Fibroblast of pulmonary artery (primary cell): ENCODE data around the gene METTL16.

ENCODE experiments used
- DNase-seq: peaks from one replicate; pipeline ENCODE4 v3.0.0-alpha.2; 2010; ENCODE audit warnings: low read depth
- H3K4me3 ChIP-seq: replicated peaks from 2 replicates; pipeline ENCODE4 v1.5.1; 2011; ENCODE audit warnings: low read depth, mild to moderate bottlenecking, control low read depth, low read length, moderate library complexity
- CTCF ChIP-seq: IDR thresholded peaks from 2 replicates; pipeline ENCODE4 v1.5.1; 2011; ENCODE audit warnings: mild to moderate bottlenecking, control low read depth, low read length, inconsistent platforms; ENCODE audit errors: missing control alignments

The METTL16 gene

GRCh38 chr17:2400474-2400866 is 111.2 kb downstream of the METTL16 start:
- peak overlapping the region; percentile 97 for H3K4me3 ChIP-seq
- DNase-seq: peak; percentile 40
- TF ChIP-seq CTCF: no peak

- H3K4me3 ChIP-seq: peak overlapping the region; percentile 97
- DNase-seq: peak; percentile 97
- no peak for TF ChIP-seq CTCF
Measured at GRCh38 chr17:2399572-2400473, 111.9 kb downstream of the METTL16 start.

- H3K4me3 ChIP-seq: peak overlapping the region; percentile 97
- no peak for TF ChIP-seq CTCF
- DNase-seq: peak; percentile 83
Measured at GRCh38 chr17:2398655-2399571, 112.8 kb downstream of the METTL16 start.

GRCh38 chr17:2398182-2398581 is 113.5 kb downstream of the METTL16 start:
- peak overlapping the region; percentile 39 for H3K4me3 ChIP-seq
- no peak for TF ChIP-seq CTCF
- DNase-seq: no peak

GRCh38 chr17:2397247-2398171 is 114.2 kb downstream of the METTL16 start:
- TF ChIP-seq CTCF: no peak
- peak overlapping the region; percentile 36 for H3K4me3 ChIP-seq
- DNase-seq: no peak
